Spinal cord (tissue), 10 donors: ENCODE measurements around the gene PCDHA1. TPM values are rescaled to one million over a fixed set of nuclear protein-coding genes. Genes with fewer than 3 reads are reported as not detected.

Experiments
- DNase-seq, 6 donors: peaks; one replicate each; pipeline versions ENCODE4 v3.0.0 to v3.0.0-alpha.2; 2013 to 2015; ENCODE audit warnings: low spot score in 6 of 6, low read depth in 4 of 6
- H3K27ac ChIP-seq: one replicate; pipeline ENCODE4 v1.5.1; 2013; ENCODE audit warnings: low read depth, low read length, control low read depth
- H3K27me3 ChIP-seq: one replicate; pipeline ENCODE4 v1.6.1; 2013; ENCODE audit warnings: low read length; ENCODE audit not compliant: control insufficient read depth, insufficient read depth
- H3K36me3 ChIP-seq: one replicate; pipeline ENCODE4 v1.6.1; 2013; ENCODE audit warnings: low read length; ENCODE audit not compliant: control insufficient read depth, insufficient read depth
- H3K4me1 ChIP-seq: one replicate; pipeline ENCODE4 v1.6.1; 2013; ENCODE audit warnings: low read length; ENCODE audit not compliant: control insufficient read depth, insufficient read depth
- H3K4me3 ChIP-seq: one replicate; pipeline ENCODE4 v1.5.1; 2013; ENCODE audit warnings: low read depth, low read length, control low read depth
- H3K9me3 ChIP-seq: one replicate; pipeline ENCODE4 v1.6.1; 2013; ENCODE audit warnings: low read length; ENCODE audit not compliant: control insufficient read depth, insufficient read depth
- WGBS: methylation state at CpG from one replicate; pipeline ENCODE4 v1.1.5; 2013; ENCODE audit warnings: missing lambda C conversion rate; ENCODE audit not compliant: insufficient coverage; 5-methylcytosine and 5-hydroxymethylcytosine counted together
- polyA plus RNA-seq, 2 donors: library from polyadenylated mRNA; unstranded; fragments of 120-200 nt; gene quantifications; one replicate each; pipeline ENCODE4 v1.2.1, GENCODE V29; 2013; ENCODE audit not compliant: insufficient read length in 2 of 2
- total RNA-seq, 2 donors: library from RNA; depleted of rRNA in 1 of 2; stranded (reverse); fragments of 120-200 nt in 1 of 2; fragments of >200 nt in 1 of 2; gene quantifications; one replicate each; pipeline versions ENCODE4 v1.2.3 to v1.2.4, GENCODE V29; 2013 to 2014
- donor health status: healthy.

The PCDHA1 gene
- total and polyA plus RNA-seq, 4 donors, result 1.0 to 9.7 (median 5.5) TPM

- Histone ChIP-seq H3K27ac (no peak overlapping the region), H3K9me3 (no peaks in the 10 kb centered on the region), H3K4me1 (no peaks in the 10 kb centered on the region), H3K36me3 (no peaks in the 10 kb centered on the region), H3K4me3 (no peak overlapping the region), H3K27me3 (no peaks in the 10 kb centered on the region)
- WGBS, result no CpG with 5 or more reads among the region's 2 CpGs
- no peak for DNase-seq
Measured at GRCh38 chr5:140953234-140953633, 167.3 kb downstream of the PCDHA1 start.

- no peaks in the 10 kb centered on the region for H3K27me3 ChIP-seq
- no peaks in the 10 kb centered on the region for H3K9me3 ChIP-seq
- no peaks in the 10 kb centered on the region for H3K36me3 ChIP-seq
- H3K4me1 ChIP-seq, result peaks cover 6% of the 10 kb centered on the region
- H3K27ac ChIP-seq, result no peak overlapping the region
- no CpG with 5 or more reads among the region's 1 CpG for WGBS
- no peak for DNase-seq
- H3K4me3 ChIP-seq, result no peak overlapping the region
Measured at GRCh38 chr5:140962190-140962589, 176.2 kb downstream of the PCDHA1 start.

- Histone ChIP-seq H3K9me3 (no peaks in the 10 kb centered on the region), H3K36me3 (no peaks in the 10 kb centered on the region), H3K27me3 (no peaks in the 10 kb centered on the region), H3K4me3 (no peak overlapping the region), H3K4me1 (peaks cover 18% of the 10 kb centered on the region), H3K27ac (no peak overlapping the region)
- no CpG with 5 or more reads among the region's 3 CpGs for WGBS
- no peak for DNase-seq
Measured at GRCh38 chr5:140964356-140964755, 178.4 kb downstream of the PCDHA1 start.

- Histone ChIP-seq H3K36me3 (no peaks in the 10 kb centered on the region), H3K27ac (peak overlapping the region; percentile 65), H3K27me3 (no peaks in the 10 kb centered on the region), H3K9me3 (no peaks in the 10 kb centered on the region), H3K4me3 (peak overlapping the region; percentile 58), H3K4me1 (peaks cover 18% of the 10 kb centered on the region)
- 3% methylated on average over 9 of the region's 9 CpGs for WGBS
- DNase-seq, result peak in 3 of 6 donors; percentile 38 to 87 (median 54)
Measured at GRCh38 chr5:140965905-140966292, 180.0 kb downstream of the PCDHA1 start.

GRCh38 chr5:140966293-140967225 lies 180.6 kb downstream of the PCDHA1 start, which contains the start of gene PCDHAC2:
Gene PCDHAC2 (plus strand): TSS chr5:140966476. CDS start chr5:140966767, 291 bp downstream.
- peaks cover 18% of the 10 kb centered on the region for H3K4me1 ChIP-seq
- H3K36me3 ChIP-seq, result no peaks in the 10 kb centered on the region
- H3K4me3 ChIP-seq, result peak within 1 kb of the TSS; percentile 58
- H3K27ac ChIP-seq, result peak within 1 kb of the TSS; percentile 65
- H3K27me3 ChIP-seq, result no peaks in the 10 kb centered on the region
- H3K9me3 ChIP-seq, result no peaks in the 10 kb centered on the region
- DNase-seq, result peak; percentile 52 to 93 (median 72)
- WGBS, result under 1% methylated on average over 78 of the region's 80 CpGs

- no peak overlapping the region for H3K27ac ChIP-seq
- peaks cover 18% of the 10 kb centered on the region for H3K4me1 ChIP-seq
- peak overlapping the region; percentile 58 for H3K4me3 ChIP-seq
- DNase-seq, result no peak
- H3K9me3 ChIP-seq, result no peaks in the 10 kb centered on the region
- H3K36me3 ChIP-seq, result no peaks in the 10 kb centered on the region
- 28% methylated on average over 33 of the region's 34 CpGs for WGBS
- H3K27me3 ChIP-seq, result no peaks in the 10 kb centered on the region
Measured at GRCh38 chr5:140967226-140967893, 181.4 kb downstream of the PCDHA1 start.

GRCh38 chr5:140969880-140970279 lies 183.9 kb downstream of the PCDHA1 start:
- H3K4me3 ChIP-seq, result no peak overlapping the region
- H3K9me3 ChIP-seq, result no peaks in the 10 kb centered on the region
- H3K27me3 ChIP-seq, result no peaks in the 10 kb centered on the region
- H3K4me1 ChIP-seq, result peaks cover 18% of the 10 kb centered on the region
- no peaks in the 10 kb centered on the region for H3K36me3 ChIP-seq
- no peak for DNase-seq
- no peak overlapping the region for H3K27ac ChIP-seq

GRCh38 chr5:140973550-140973949 lies 187.6 kb downstream of the PCDHA1 start:
- no peak overlapping the region for H3K4me3 ChIP-seq

GRCh38 chr5:140977003-140977402 lies 191.1 kb downstream of the PCDHA1 start:
- Histone ChIP-seq H3K27ac (no peak overlapping the region), H3K36me3 (no peaks in the 10 kb centered on the region), H3K9me3 (no peaks in the 10 kb centered on the region), H3K27me3 (no peaks in the 10 kb centered on the region), H3K4me3 (no peak overlapping the region), H3K4me1 (no peaks in the 10 kb centered on the region)
- WGBS, result 60% methylated on average over 1 of the region's 3 CpGs
- peak in 2 of 6 donors; percentile 28 to 61 for DNase-seq

More at GRCh38 chr5:140973550-140973949, 187.6 kb downstream of the PCDHA1 start:
- no peaks in the 10 kb centered on the region for H3K27me3 ChIP-seq
- no peak for DNase-seq
- H3K4me1 ChIP-seq, result peaks cover 4% of the 10 kb centered on the region
- no peak overlapping the region for H3K27ac ChIP-seq
- no peaks in the 10 kb centered on the region for H3K9me3 ChIP-seq
- H3K36me3 ChIP-seq, result no peaks in the 10 kb centered on the region
